Measurements from ENCODE around the gene ZBTB2. TPM values are rescaled to one million over a fixed set of nuclear protein-coding genes. Genes with fewer than 3 reads are reported as not detected.

The ZBTB2 gene
- total RNA-seq, 1 donor from 2014 or later: 11.6 TPM

- H3K36me3 Mint-ChIP-seq: peaks cover 11% of the 10 kb centered on the region
- Histone ChIP-seq H3K27me3 (no peaks in the 10 kb centered on the region), H3K79me2 (ENCODE audit: low read depth) (peaks cover 74% of the 10 kb centered on the region)
These were observed 46.0 kb upstream of the ZBTB2 start for GRCh38 chr6:151437401-151437800.

GRCh38 chr6:151436802-151437201 lies 45.4 kb upstream of the ZBTB2 start:
- Mint-ChIP-seq H3K4me3 (no peak overlapping the region), H3K9me3 (no peaks in the 10 kb centered on the region), H3K27ac (no peak overlapping the region), H3K36me3 (peaks cover 11% of the 10 kb centered on the region), H3K27me3 (ENCODE audit: insufficient read depth, low read depth) (no peaks in the 10 kb centered on the region), H3K4me1 (peaks cover 3% of the 10 kb centered on the region)
- H3K27ac ChIP-seq: no peak overlapping the region
- H3K9me3 ChIP-seq (ENCODE audit: low read depth): no peaks in the 10 kb centered on the region
- H3K36me3 ChIP-seq: no peaks in the 10 kb centered on the region
- no peaks in the 10 kb centered on the region for H3K27me3 ChIP-seq
- peaks cover 68% of the 10 kb centered on the region for H3K79me2 ChIP-seq (ENCODE audit: low read depth)
- H3K4me2 ChIP-seq: no peak overlapping the region
- H4K20me1 ChIP-seq (ENCODE audit: low read depth): peaks cover 12% of the 10 kb centered on the region
- DNase-seq (ENCODE audit: low spot score): no peak
- peaks cover 3% of the 10 kb centered on the region for H3F3A ChIP-seq (ENCODE audit: low read depth)
- H3K4me1 ChIP-seq: no peaks in the 10 kb centered on the region
- H2AFZ ChIP-seq (replicated peaks): no peak overlapping the region
- H3K9ac ChIP-seq: no peak overlapping the region
- no peak overlapping the region for H3K4me3 ChIP-seq
- no peak for TF ChIP-seq EZH2 (IDR thresholded peaks at IDR 0.05)
- no peak for TF ChIP-seq CTCF (IDR thresholded peaks at IDR 0.05)
- TF ChIP-seq EZH2phosphoT487 (IDR thresholded peaks at IDR 0.05): no peak

More at GRCh38 chr6:151437401-151437800, 46.0 kb upstream of the ZBTB2 start:
- no peaks in the 10 kb centered on the region for H3K9me3 Mint-ChIP-seq
- H3K27me3 Mint-ChIP-seq (ENCODE audit: insufficient read depth, low read depth): no peaks in the 10 kb centered on the region
- no peak overlapping the region for H2AFZ ChIP-seq (replicated peaks)
- H3F3A ChIP-seq (ENCODE audit: low read depth): peaks cover 2% of the 10 kb centered on the region
- no peak overlapping the region for H3K4me3 Mint-ChIP-seq
- H3K36me3 ChIP-seq: no peaks in the 10 kb centered on the region
- H3K9me3 ChIP-seq (ENCODE audit: low read depth): no peaks in the 10 kb centered on the region
- H3K4me2 ChIP-seq: no peak overlapping the region
- no peak overlapping the region for H3K9ac ChIP-seq
- H3K27ac Mint-ChIP-seq: no peak overlapping the region
- H3K4me1 Mint-ChIP-seq: peaks cover 3% of the 10 kb centered on the region
- no peaks in the 10 kb centered on the region for H3K4me1 ChIP-seq
- H3K27ac ChIP-seq: no peak overlapping the region
- TF ChIP-seq CTCF (IDR thresholded peaks at IDR 0.05) (no peak), EZH2phosphoT487 (IDR thresholded peaks at IDR 0.05) (no peak), EZH2 (IDR thresholded peaks at IDR 0.05) (no peak)
- peaks cover 12% of the 10 kb centered on the region for H4K20me1 ChIP-seq (ENCODE audit: low read depth)
- no peak overlapping the region for H3K4me3 ChIP-seq
- no peak for DNase-seq (ENCODE audit: low spot score)

- peaks cover 12% of the 10 kb centered on the region for H4K20me1 ChIP-seq (ENCODE audit: low read depth)
- peaks cover 5% of the 10 kb centered on the region for H3K4me1 ChIP-seq
- no peak overlapping the region for H3K27ac Mint-ChIP-seq
- H3K4me2 ChIP-seq: no peak overlapping the region
- no peak overlapping the region for H3K4me3 Mint-ChIP-seq
- peaks cover 3% of the 10 kb centered on the region for H3K4me1 Mint-ChIP-seq
- peaks cover 63% of the 10 kb centered on the region for H3K79me2 ChIP-seq (ENCODE audit: low read depth)
- no peaks in the 10 kb centered on the region for H3K27me3 Mint-ChIP-seq (ENCODE audit: insufficient read depth, low read depth)
- H2AFZ ChIP-seq (replicated peaks): no peak overlapping the region
- TF ChIP-seq CTCF (IDR thresholded peaks at IDR 0.05) (no peak), EZH2 (IDR thresholded peaks at IDR 0.05) (no peak)
- H3K27ac ChIP-seq: no peak overlapping the region
- peaks cover 11% of the 10 kb centered on the region for H3K36me3 Mint-ChIP-seq
- H3K4me3 ChIP-seq: no peak overlapping the region
- no peak overlapping the region for H3K9ac ChIP-seq
- H3K27me3 ChIP-seq: no peaks in the 10 kb centered on the region
- H3K36me3 ChIP-seq: no peaks in the 10 kb centered on the region
- H3K9me3 Mint-ChIP-seq: no peaks in the 10 kb centered on the region
- no peaks in the 10 kb centered on the region for H3K9me3 ChIP-seq (ENCODE audit: low read depth)
- no peak for DNase-seq (ENCODE audit: low spot score)
- H3F3A ChIP-seq (ENCODE audit: low read depth): peaks cover 8% of the 10 kb centered on the region
These were observed 44.9 kb upstream of the ZBTB2 start for GRCh38 chr6:151436300-151436699.

Measured in neural progenitor cell (in vitro differentiated cells).